GM18520 (cell line): ENCODE data around the gene ANKRD13A.

ENCODE experiments used
- ATAC-seq: cut with Tn5 transposase; IDR thresholded peaks from one replicate; pipeline ENCODE4 v1.9.1; 2021; ENCODE audit not compliant: unreplicated experiment

The ANKRD13A gene

DNA sequence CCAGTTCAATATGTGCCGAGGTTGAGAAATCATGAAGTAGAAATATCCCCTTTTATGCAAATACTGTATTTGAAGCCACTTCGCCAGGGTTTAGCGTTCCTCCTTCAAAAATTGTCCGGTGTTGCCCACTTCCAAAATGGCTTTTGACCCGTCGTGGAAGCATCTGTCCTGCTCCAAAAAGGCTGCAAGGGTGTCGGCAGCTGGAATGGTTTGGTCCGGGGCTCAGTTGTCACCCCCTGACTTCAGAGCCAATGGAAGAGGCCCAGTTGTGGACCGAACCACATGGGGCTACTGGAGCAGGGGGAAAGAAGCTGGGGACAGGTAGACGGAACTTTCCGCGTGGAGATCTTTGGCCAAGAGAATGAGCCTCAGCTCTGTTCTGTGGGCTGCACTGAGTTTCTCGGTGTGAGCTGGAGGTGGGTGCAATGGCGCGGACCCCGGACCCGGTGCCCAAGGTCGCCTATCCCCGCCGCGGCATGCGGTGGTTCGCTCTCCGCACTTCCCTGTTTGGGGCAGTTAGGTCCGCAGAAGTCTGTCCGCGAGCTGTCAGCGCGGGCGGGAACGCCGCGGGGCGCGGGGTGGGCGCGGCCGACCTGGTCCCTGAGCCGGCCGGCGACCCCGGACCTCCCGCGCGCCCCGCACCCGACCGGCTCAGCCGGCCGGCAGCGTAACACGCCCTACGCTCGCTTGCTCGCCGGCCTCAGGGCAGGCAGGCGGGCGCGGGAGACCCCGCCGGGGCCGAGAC is at the start of gene ANKRD13A:
Gene ANKRD13A, plus strand, starts transcription at position 527 of the 745 bp plus-strand sequence. CDS start 259 bp downstream, outside the sequence.
- peak; percentile 31 for ATAC-seq

- ATAC-seq, result no peak
Observed at GRCh38 chr12:109950625-109951024, 48.6 kb upstream of the ANKRD13A start.

GRCh38 chr12:109951136-109951535 is 48.1 kb upstream of the ANKRD13A start:
- ATAC-seq, result no peak

- no peak for ATAC-seq
Observed at GRCh38 chr12:109951751-109952150, 47.5 kb upstream of the ANKRD13A start.

DNA sequence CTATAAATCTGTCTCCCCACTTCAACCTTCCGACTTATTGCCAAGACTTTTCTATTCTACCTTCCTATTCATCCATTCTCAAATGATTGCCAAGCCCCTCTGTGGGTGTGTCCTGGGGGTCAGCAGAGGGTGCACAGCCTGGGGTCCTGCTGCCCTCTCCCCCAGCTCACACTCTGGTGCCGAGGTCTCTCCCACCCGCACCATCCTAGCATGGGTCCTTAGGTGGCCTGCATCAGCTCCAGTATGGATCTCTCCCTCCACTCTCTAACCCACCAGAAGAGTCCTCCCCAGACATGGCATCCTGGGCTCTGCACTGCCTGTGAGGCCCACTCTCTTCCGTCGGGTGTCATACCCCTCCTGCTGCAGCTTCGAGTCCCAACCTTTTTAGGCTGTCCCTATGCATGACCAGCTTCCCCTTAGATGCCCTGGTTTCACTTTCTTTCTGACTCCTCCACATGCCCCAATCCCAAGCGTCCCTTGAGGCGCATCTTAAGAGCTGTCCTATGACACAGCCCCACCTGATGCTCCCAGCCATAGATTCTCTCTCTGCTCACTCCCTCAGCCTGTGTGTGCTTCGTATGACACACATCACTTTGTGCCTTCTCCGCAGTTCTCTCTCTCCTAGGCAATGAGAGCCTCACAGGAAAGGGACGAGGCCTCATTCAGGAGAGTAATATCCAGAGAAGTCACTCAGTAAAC is 46.9 kb upstream of the ANKRD13A start:
- ATAC-seq, result no peak

GRCh38 chr12:109952873-109953272 is 46.4 kb upstream of the ANKRD13A start:
- ATAC-seq, result no peak

GRCh38 chr12:109953656-109954055 is 45.6 kb upstream of the ANKRD13A start:
- ATAC-seq, result no peak

DNA sequence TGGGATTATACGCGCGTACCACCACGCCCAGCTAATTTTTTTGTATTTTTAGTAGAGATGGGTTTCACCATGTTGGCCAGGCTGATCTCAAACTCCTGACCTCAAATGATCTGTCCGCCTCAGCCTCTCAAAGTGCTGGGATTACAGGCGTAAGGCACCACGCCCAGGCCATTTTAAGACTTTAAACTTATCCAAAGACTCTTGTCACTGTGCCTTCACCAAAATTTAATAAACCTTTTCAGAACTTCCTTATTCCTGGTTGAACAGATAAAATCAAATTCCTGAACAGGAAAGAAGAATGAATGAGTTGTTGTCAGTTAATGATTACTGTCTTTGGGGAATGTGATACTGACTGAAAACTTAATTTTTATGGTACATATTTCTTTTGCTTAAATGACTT is 40.9 kb upstream of the ANKRD13A start:
- ATAC-seq, result no peak

DNA sequence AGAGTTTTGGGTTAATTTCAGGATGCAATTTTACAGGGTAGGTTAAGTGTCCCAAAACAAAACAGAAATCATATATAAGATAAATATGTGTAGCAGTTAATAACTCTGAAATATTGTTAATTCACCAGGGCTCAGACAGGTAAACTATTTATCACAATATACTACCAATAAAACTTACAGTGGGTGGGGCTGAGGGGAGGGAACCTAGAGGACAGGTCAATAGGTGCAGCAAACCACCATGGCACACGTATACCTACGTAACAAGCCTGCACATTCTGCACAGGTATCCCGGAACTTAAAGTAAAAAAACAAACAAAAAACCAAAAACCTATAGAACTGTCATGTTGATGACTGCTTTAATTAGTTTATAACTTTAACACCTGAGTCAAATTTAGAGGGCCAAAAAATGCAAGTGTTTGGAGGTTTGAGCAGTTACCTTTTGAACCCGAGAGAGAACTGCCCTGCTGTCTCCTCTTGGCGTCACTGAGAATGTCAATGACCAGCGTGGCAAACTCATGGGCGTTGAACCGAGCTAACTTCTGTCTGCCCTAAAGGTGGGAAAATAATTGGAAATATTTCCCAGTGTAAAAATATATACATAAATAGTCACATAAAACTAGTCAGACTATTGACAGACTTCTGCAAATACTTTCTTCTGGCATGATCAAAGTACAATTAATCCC is 39.7 kb upstream of the ANKRD13A start:
- no peak for ATAC-seq

- ATAC-seq, result no peak
Observed at GRCh38 chr12:109961201-109961600, 38.0 kb upstream of the ANKRD13A start.

GRCh38 chr12:109961612-109962011 is 37.6 kb upstream of the ANKRD13A start:
- ATAC-seq, result no peak

DNA sequence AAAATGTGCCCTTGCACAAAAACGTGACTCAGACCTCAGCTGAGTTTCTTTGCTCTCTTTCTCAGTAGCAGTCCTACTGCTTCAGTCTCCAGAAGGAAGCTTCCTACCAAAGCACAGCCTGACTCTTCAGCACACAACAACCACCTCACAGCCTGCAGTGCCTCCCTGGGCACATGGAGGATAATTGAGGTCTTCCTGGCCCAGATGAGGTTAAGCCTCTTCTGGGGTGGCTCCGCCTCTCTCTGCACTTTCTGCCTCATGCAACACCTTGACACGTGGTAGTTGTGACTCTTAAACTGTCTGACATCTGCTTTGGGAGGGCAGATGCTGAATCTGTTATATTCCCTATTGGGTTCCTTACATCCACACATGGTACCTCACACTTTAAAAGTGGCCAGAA is 36.8 kb upstream of the ANKRD13A start:
- ATAC-seq, result no peak

DNA sequence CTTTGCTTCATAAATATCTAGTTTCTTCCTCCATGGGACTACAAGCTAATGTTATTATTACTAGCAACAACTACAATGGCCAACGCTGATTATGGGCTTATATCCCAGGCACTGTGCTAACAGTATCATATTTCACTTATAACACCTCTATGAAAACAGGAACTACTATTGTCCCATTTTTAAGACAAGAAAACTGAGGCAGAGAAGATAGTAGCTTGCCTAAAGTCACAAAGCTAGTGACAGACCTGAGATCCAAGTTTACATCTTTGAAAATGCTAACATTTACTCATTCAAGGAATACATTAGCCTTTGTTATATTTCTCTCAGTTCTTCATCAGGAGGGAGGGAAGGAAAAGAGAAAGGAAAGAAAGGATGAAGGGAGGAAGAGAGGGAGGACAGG is 35.9 kb upstream of the ANKRD13A start:
- ATAC-seq, result no peak

DNA sequence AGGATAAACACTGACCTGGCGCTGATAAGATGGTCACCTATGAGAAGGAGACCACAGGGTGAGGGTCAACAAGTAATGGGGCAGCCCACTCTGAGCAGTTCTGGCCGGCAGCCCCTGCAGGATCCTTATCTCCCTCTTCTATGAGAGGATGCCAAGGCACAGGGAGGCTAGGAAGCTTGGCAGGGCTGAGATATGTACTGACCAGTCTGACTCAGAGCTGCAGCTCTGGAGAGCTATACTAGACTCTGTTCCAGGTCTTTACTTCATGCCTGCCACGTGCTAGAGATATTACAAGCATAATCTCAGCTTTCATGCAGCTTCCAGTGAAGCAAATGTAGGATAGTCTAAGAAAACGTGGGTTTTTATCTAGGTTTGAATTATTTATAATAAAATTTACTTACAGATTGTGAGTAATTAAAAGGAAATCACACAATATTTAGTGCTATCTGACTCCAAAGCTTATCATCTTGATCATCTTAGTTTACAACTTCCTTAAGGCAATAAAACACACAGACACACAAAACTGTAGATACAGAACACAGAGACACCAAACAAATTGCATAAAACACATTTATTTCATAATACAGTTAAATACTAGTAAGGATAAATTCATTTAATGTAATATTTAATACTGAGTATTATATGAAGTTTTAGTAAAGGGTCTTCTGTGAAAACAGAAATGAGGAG is 35.3 kb upstream of the ANKRD13A start:
- no peak for ATAC-seq

GRCh38 chr12:109966546-109966945 is 32.7 kb upstream of the ANKRD13A start:
- ATAC-seq, result no peak

DNA sequence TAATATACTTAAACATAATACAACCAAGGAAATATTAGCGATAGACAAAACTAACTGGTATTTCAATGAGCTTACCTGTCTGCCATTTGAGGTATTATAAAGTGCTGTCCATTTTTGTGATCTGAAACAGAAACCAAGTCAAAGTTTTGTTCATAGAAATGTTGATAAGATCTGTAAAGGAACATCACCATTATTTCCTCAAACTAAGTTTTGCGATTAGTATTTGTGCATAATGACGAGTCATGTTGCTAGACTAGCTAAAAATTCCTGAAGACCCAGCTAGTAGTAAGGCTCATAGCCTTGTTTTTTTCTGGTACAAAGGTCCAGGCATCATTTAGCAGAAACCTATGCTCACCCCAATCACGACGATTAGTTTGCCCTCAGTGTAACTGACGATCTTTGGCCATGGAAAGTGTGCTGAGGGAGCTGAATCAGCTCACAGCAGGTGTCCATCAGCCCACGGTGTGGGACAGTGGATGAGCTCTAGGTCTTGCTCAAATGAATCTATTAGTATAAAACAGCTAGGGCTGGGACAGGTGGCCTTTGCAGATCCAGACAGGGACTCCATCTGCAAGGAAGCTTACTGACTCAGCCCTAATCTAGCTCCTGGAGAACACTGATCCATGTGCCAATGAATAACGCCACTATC is 31.7 kb upstream of the ANKRD13A start:
- no peak for ATAC-seq

GRCh38 chr12:109968032-109968420 is 31.2 kb upstream of the ANKRD13A start:
- no peak for ATAC-seq

GRCh38 chr12:109968801-109969200 is 30.4 kb upstream of the ANKRD13A start:
- ATAC-seq, result no peak

DNA sequence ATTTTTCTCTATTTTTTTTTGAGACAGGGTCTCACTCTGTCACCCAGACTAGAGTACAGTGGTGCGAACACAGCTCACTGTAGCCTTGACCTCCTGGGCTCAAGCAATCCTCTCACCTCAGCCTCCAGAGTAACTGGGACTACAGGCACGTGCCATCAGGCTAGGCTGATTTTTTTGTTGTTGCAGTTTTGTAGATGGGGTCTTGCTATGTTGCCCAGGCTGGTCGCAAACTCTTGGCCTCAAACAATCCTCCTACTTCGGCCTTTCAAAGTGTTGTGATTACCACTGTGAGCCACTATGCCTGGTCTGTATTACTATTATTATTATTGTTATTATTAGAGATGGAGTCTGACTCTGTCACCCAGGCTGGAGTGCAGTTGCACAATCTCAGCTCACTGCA is 26.4 kb upstream of the ANKRD13A start:
- ATAC-seq, result no peak

DNA sequence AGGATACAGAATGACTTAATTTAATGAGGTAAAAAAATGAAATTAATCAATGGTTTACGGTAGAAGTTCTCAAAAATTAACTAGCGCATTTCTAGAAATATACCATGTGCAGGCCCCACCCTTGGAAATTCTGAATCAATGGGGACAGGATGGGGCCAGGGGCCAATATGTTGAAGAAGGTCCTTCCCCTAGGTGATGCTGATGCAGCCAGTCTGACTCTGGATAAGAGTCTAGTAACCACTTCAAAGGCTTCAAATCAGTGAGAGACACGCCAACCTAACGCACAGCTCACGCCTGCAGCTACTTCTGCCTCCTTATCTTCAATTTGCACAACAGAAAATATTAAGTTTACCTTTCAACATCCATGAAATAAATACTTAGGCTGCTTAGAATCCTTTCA is 17.9 kb upstream of the ANKRD13A start:
- ATAC-seq, result no peak

DNA sequence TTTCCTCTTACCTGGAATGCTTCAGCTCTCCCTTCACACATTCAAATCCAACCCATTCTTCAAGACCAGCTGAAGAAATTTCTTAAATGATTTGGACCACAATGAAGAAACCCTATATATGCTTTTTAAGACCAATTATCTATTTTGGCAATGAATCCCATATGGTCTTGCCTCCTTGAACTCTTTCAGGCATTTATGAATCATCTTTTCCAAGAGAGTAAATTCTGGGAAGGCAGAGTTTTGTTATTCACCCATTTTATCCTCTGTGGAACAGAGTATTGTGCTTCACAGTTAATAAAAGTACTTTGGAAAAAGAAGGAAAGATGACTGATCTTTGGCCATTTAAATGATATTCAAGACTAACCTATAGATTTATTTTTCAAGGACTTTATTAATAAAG is 17.0 kb upstream of the ANKRD13A start:
- ATAC-seq, result no peak
